GM12892 (cell line): ENCODE data around the gene ASMTL.
"Not testable (repeated sequence)": the region's sequence is repeated elsewhere in the genome, so short reads cannot be mapped to it uniquely, and the experiment has no call there.

Experiments
- DNase-seq: peaks from one replicate; pipeline ENCODE4 v3.0.0; 2011; ENCODE audit not compliant: insufficient read length
- FAIRE-seq: peaks from 2 replicates; lab custom pipeline; 2011; peaks lifted over from hg19 to GRCh38; lab: Jason Lieb, UNC
- POLR2A ChIP-seq: IDR thresholded peaks from 2 replicates; pipeline ENCODE4 v1.6.1; 2011; ENCODE audit warnings: low read depth, low read length, control low read depth
- POLR2AphosphoS5 ChIP-seq: IDR thresholded peaks from 2 replicates; pipeline ENCODE4 v1.6.1; 2011; ENCODE audit warnings: low read depth, low read length, control low read depth
- TAF1 ChIP-seq: IDR thresholded peaks from 2 replicates; pipeline ENCODE4 v1.6.1; 2011; ENCODE audit warnings: low read depth, mild to moderate bottlenecking, control low read depth, low read length, borderline replicate concordance

The ASMTL gene

GRCh38 chrX:1420371-1420770, 32.3 kb downstream of the ASMTL start:
- TF ChIP-seq POLR2AphosphoS5 (no peak), TAF1 (no peak), POLR2A (no peak)
- FAIRE-seq: peak; percentile 5
- no peak for DNase-seq

- no peak; the same call in 1 of the 2 replicates for TF ChIP-seq POLR2AphosphoS5
- TF ChIP-seq TAF1: no peak
- no peak for TF ChIP-seq POLR2A
- no peak for DNase-seq
- no peak for FAIRE-seq
Observed at GRCh38 chrX:1419545-1420355, 33.0 kb downstream of the ASMTL start.

GRCh38 chrX:1418901-1419544, 33.7 kb downstream of the ASMTL start:
- DNase-seq (no peak), FAIRE-seq (no peak)
- no peak for TF ChIP-seq POLR2AphosphoS5
- no peak for TF ChIP-seq TAF1
- TF ChIP-seq POLR2A: no peak

- TF ChIP-seq POLR2AphosphoS5 (no peak; the same call in 1 of the 2 replicates), POLR2A (0 out of 2 replicates have a peak, but pooled peaks have one; percentile 45), TAF1 (no peak)
- no peak for DNase-seq
- no peak for FAIRE-seq
Observed at GRCh38 chrX:1417921-1418771, 34.6 kb downstream of the ASMTL start.

GRCh38 chrX:1416965-1417760, 35.5 kb downstream of the ASMTL start:
- no peak for DNase-seq
- TF ChIP-seq TAF1 (no peak), POLR2AphosphoS5 (peak; percentile 57; the same call in 1 of the 2 replicates)
- peak; percentile 27 for FAIRE-seq

- DNase-seq (no peak), FAIRE-seq (no peak)
- TF ChIP-seq TAF1 (no peak), POLR2A (no peak; the same call in 1 of the 2 replicates), POLR2AphosphoS5 (0 out of 2 replicates have a peak, but pooled peaks have one; percentile 13)
Observed at GRCh38 chrX:1416327-1416784, 36.4 kb downstream of the ASMTL start.

- no peak for TF ChIP-seq POLR2A
- TF ChIP-seq POLR2AphosphoS5: no peak
- TF ChIP-seq TAF1: no peak
- FAIRE-seq (no peak), DNase-seq (no peak)
Observed at GRCh38 chrX:1412551-1413161, 40.1 kb downstream of the ASMTL start.

- DNase-seq (no peak), FAIRE-seq (no peak)
- no peak for TF ChIP-seq POLR2A
- no peak for TF ChIP-seq TAF1
- no peak for TF ChIP-seq POLR2AphosphoS5
Observed at GRCh38 chrX:1411326-1411725, 41.4 kb downstream of the ASMTL start.

- DNase-seq (no peak), FAIRE-seq (no peak)
- TF ChIP-seq POLR2A (no peak), TAF1 (no peak), POLR2AphosphoS5 (no peak)
Observed at GRCh38 chrX:1407035-1407434, 45.7 kb downstream of the ASMTL start.

GRCh38 chrX:1405769-1406168, 46.9 kb downstream of the ASMTL start:
- FAIRE-seq, DNase-seq: not testable (repeated sequence)

GRCh38 chrX:1403867-1404266, 48.8 kb downstream of the ASMTL start:
- DNase-seq, FAIRE-seq: not testable (repeated sequence)

GRCh38 chrX:1403228-1403627, 49.5 kb downstream of the ASMTL start:
- FAIRE-seq: no peak
- DNase-seq: no peak
- no peak for TF ChIP-seq TAF1
- TF ChIP-seq POLR2A: no peak
- TF ChIP-seq POLR2AphosphoS5: no peak
